ENCODE measurements around the gene BTD. TPM values are rescaled to one million over a fixed set of nuclear protein-coding genes. Genes with fewer than 3 reads are reported as not detected.

The BTD gene
- total RNA-seq, 2 experiments from 2014 or later: 3.8 to 4.0 TPM

- Mint-ChIP-seq H3K27ac (peak overlapping the region; percentile 68), H3K4me1 (ENCODE audit: low read depth) (peaks cover 17% of the 10 kb centered on the region), H3K9me3 (no peaks in the 10 kb centered on the region), H3K36me3 (ENCODE audit: low read depth) (peaks cover 1% of the 10 kb centered on the region), H3K27me3 (no peaks in the 10 kb centered on the region), H3K4me3 (no peak overlapping the region)
- intact Hi-C loops (cut with micrococcal nuclease): loop anchor here (5.0 kb wide), 3 partner anchors 60 to 285 kb away; partner anchors contain the start of genes EAF1 and METTL6
- POLR2A ChIA-PET: interaction anchor here (0.7 to 1.6 kb wide), 2 partner anchors 128 to 130 kb away, joined by 3 read pairs; no protein-coding TSS in a partner anchor
- ATAC-seq (peak; percentile 98), DNase-seq (peak; percentile 82)
- CTCF ChIA-PET: interaction anchor here (0.6 to 3.4 kb wide), 23 partner anchors 11 to 355 kb away, joined by 3 to 22 read pairs (median 4); no protein-coding TSS in a partner anchor
- peak; percentile 85 for TF ChIP-seq CTCF (IDR thresholded peaks at IDR 0.05)
These were observed 44.0 kb upstream of the BTD start for GRCh38 chr3:15557511-15557946.

GRCh38 chr3:15558581-15558980 is 43.0 kb upstream of the BTD start:
- H3K9me3 Mint-ChIP-seq: no peaks in the 10 kb centered on the region
- DNase-seq: no peak
- no peak for TF ChIP-seq CTCF (IDR thresholded peaks at IDR 0.05)
- H3K36me3 Mint-ChIP-seq (ENCODE audit: low read depth): peaks cover 3% of the 10 kb centered on the region
- H3K27me3 Mint-ChIP-seq: no peaks in the 10 kb centered on the region
- no peak overlapping the region for H3K4me3 Mint-ChIP-seq
- intact Hi-C loops (cut with micrococcal nuclease): loop anchor here (5.0 kb wide), 3 partner anchors 61 to 286 kb away; partner anchors contain the start of genes EAF1 and METTL6
- POLR2A ChIA-PET: interaction anchor here (0.8 kb wide), 1 partner anchor 290 kb away, joined by 3 read pairs; no protein-coding TSS in a partner anchor
- no peak for ATAC-seq
- H3K27ac Mint-ChIP-seq: no peak overlapping the region
- H3K4me1 Mint-ChIP-seq (ENCODE audit: low read depth): peaks cover 17% of the 10 kb centered on the region
- CTCF ChIA-PET: interaction anchor here (0.8 to 3.4 kb wide), 10 partner anchors 12 to 356 kb away, joined by 3 to 22 read pairs (median 6); no protein-coding TSS in a partner anchor

GRCh38 chr3:15562560-15562959 is 39.0 kb upstream of the BTD start:
- peaks cover 6% of the 10 kb centered on the region for H3K4me1 Mint-ChIP-seq (ENCODE audit: low read depth)
- no peak overlapping the region for H3K4me3 Mint-ChIP-seq
- H3K27me3 Mint-ChIP-seq: no peaks in the 10 kb centered on the region
- no peaks in the 10 kb centered on the region for H3K9me3 Mint-ChIP-seq
- peaks cover 8% of the 10 kb centered on the region for H3K36me3 Mint-ChIP-seq (ENCODE audit: low read depth)
- intact Hi-C loops (cut with micrococcal nuclease): no loop called here
- ATAC-seq (no peak), DNase-seq (no peak)
- no peak for TF ChIP-seq CTCF (IDR thresholded peaks at IDR 0.05)
- ChIA-PET CTCF (interaction anchor here (1.0 kb wide), 1 partner anchor 294 kb away, joined by 3 read pairs; no protein-coding TSS in a partner anchor), POLR2A (no interaction called here)
- no peak overlapping the region for H3K27ac Mint-ChIP-seq

GRCh38 chr3:15563190-15563589 is 38.4 kb upstream of the BTD start:
- Mint-ChIP-seq H3K4me1 (ENCODE audit: low read depth) (peaks cover 4% of the 10 kb centered on the region), H3K27me3 (no peaks in the 10 kb centered on the region), H3K27ac (no peak overlapping the region), H3K9me3 (no peaks in the 10 kb centered on the region), H3K4me3 (no peak overlapping the region), H3K36me3 (ENCODE audit: low read depth) (peaks cover 15% of the 10 kb centered on the region)
- ChIA-PET CTCF (interaction anchor here (1.0 kb wide), 1 partner anchor 295 kb away, joined by 3 read pairs; no protein-coding TSS in a partner anchor), POLR2A (no interaction called here)
- intact Hi-C loops (cut with micrococcal nuclease): no loop called here
- ATAC-seq (no peak), DNase-seq (no peak)
- no peak for TF ChIP-seq CTCF (IDR thresholded peaks at IDR 0.05)

- no peaks in the 10 kb centered on the region for H3K27me3 Mint-ChIP-seq
- H3K27ac Mint-ChIP-seq: no peak overlapping the region
- peaks cover 4% of the 10 kb centered on the region for H3K4me1 Mint-ChIP-seq (ENCODE audit: low read depth)
- no peak for ATAC-seq
- POLR2A ChIA-PET: no interaction called here
- intact Hi-C loops (cut with micrococcal nuclease): no loop called here
- H3K9me3 Mint-ChIP-seq: no peaks in the 10 kb centered on the region
- H3K36me3 Mint-ChIP-seq (ENCODE audit: low read depth): peaks cover 19% of the 10 kb centered on the region
- CTCF ChIA-PET: no interaction called here
- DNase-seq: no peak
- H3K4me3 Mint-ChIP-seq: no peak overlapping the region
- no peak for TF ChIP-seq CTCF (IDR thresholded peaks at IDR 0.05)
These were observed 29.4 kb upstream of the BTD start for GRCh38 chr3:15572138-15572537.

Data from activated CD8-positive, alpha-beta T cell treated with anti-CD3 and anti-CD28 coated beads for 36 hours (primary cell).